Left forelimb (tissue), 1 donor: ENCODE results near the gene HMGB2.

ENCODE experiments used
- DNase-seq: peaks from one replicate; pipeline ENCODE4 v3.0.0-alpha.2; 2018; ENCODE audit warnings: low spot score

Gene HMGB2

DNA sequence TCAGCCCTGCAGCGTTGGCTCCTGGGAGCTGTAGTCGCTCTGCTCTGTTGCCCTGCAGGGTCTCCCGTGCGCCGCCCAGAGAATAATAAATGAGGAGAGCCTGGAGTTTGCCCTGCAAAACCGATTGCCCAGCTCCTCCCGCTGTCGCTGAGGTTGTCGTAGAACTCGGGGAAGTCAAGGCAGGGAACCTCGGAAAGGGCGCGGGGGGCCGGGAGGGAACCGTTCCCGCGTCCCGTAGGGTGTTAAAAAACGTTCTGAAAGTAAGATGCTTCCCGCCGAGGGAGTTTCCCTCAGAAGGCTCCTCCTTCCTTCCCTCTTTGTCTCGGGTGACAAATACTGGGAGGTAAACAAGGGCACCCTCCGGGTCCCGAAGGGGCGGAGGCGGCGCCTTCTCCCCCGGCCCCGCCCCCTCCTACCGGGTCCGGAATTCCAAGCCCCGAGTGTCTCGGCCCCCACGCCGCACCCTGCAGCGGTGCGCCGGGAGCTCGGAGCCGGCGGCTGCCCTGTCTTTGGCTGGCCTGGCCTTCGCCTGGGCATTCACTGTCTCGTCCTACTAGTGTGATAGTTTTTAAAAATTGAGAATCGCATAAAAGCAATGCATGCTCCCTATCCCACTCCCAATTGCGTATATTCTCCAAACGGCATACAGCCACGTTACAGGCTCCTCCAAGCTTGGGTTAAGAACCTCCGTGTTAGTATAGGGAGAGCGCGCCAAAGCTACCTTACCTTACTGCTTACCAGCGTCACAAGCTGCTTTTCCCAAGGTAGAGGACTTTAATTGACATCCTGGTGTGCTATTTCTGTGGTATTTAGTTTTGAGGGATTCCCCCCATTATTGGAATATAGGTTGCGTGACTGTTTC lies 964 bp upstream of the HMGB2 start:
- DNase-seq = peak; percentile 79

DNA sequence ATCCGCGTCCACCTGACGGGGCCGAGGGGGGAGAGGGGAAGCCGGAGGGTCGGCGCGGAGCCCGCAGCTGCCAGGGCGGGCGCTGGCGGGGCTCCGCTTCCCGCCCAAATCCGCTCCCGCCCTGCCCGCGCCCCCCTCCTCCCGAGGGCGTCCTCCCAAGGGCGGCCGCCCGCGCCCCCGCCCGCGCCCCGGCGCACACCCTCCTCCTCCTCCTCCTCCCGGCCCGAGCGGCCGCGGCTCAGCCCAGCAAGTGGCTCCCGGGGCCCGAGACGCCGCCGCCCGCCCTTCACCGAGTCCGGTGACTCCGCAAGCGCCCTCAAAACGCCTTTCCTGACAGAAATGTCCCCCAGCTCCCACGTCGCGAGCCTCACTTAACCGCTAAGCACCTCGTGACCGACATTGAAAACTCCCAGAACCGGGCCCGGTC lies 487 bp downstream of the HMGB2 start:
- peak; percentile 85 for DNase-seq

DNA sequence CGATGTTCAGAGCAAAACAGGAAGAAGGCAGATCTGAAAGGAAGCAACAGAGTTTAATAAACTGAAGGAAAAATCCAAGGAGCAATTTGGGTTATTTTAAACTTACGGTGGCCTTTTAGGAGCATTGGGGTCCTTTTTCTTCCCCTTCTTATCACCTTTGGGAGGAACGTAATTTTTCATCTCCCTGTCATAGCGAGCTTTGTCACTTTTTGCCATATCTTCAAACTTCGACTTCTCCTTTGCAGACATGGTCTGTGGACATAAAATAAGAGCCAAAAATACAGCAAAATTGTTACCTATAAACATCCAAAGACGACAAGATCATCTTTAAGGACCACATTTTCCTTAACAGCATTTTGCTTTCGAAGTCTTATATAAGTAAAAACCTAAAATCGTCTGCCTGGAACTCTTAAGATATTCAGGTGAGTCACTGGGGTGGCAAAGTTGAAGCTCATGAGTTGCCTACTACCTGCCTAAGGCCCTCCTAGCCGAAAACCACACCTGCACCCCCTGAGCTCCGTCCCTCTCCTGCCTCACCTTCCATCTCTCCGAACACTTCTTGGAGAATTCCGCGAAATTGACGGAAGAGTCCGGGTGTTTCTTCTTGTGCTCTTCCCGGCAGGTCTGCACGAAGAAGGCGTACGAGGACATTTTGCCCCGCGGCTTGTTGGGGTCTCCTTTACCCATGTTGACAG lies 1.0 kb downstream of the HMGB2 start:
- DNase-seq = no peak

DNA sequence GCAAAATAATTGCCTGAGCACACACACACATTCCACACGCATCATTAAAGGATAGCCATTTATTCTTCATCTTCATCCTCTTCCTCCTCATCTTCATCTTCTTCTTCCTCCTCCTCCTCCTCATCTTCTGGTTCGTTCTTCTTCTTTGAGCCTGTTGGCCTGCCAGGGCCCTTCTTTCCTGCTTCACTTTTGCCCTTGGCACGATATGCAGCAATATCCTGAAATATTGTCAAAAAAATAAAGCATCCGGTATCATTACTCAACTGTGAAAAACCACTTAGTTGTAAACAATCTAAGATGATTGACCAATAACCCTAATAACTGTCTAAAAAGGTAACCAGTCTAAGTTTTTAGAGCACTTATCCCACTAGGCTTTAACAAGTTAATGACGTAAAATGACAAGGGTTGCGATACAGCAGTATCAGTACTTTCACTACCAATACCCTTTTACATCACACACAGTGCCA lies 2.1 kb downstream of the HMGB2 start:
- no peak for DNase-seq

DNA sequence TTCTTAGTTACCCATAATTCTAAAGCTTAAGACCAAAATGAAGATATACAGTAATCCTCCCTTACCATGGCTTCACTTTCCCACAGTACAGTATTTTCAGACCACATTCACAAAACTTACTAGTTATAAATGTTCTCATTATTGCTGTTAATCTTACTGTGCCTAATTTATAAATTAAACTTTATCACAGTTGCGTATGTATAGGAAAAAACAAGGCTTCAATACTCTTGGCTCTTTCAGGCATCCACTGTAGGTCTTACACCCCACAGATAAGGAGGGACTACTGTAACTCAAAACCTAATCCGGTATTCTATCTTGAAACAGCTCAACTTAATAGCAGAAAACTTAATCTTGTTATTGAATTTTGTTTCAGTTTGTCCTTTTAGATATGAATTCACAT lies 3.6 kb downstream of the HMGB2 start:
- DNase-seq = no peak

DNA sequence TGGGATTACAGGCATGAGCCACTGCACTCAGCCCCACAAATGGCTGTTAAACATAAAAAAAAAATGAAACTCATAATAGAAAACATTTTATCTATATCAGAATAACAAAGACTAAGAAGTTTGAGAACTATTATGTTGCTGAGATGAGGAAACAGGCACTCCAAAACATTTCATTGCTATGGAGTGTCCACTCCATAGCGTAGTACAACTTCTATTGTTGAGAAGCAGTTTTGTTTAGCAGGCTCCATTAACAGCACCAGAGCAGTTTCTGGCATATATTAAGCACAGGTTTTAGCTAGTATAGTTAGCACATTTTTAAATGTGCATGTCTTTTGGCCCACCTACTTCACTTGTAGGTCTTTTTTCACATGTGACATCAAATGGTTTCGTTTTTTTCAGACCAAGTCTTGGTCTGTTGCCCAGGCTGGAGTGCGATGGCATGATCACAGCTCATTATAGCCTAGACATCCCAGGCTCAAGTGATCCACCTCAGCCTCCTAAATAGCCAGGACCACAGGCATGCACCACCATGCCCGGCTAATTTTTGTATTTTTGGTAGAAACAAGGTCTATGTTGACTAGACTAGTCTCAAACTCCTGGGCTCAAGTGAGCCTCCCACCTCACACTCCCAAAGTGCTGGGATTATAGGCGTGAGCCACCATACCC lies 5.8 kb downstream of the HMGB2 start:
- no peak for DNase-seq

DNA sequence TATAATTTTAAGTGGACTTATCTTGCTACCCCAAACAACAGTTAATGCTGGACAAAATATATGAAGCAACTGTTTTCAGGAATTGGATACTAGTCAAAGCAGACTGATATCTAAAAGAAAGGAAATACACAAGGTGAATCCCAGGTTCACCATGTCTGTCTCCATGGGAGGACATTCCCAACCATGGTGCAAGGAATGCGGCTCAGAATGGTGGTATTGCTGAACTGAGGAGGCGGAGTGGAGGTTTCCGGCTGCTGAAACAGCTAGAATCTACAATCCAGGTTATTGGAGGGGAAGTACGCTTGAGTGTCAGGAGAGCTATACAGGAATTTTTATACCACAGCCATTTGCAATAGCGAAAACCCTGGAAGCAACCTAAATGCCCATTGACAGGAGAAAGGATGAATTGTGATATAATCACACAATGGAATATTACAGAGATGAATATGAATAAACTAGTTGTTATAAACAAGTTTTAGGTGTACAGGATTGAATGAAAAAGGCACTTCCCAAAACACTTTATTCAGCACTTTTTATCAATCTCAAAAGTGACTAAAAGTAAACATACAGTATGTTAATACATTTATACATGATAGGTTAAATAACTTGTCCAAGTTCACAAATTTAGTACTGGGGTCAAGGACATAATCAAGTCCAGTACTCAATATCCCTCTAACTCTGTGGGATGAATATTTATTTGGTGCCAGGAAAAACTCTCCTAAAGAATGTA lies 9.0 kb downstream of the HMGB2 start:
- DNase-seq = no peak

DNA sequence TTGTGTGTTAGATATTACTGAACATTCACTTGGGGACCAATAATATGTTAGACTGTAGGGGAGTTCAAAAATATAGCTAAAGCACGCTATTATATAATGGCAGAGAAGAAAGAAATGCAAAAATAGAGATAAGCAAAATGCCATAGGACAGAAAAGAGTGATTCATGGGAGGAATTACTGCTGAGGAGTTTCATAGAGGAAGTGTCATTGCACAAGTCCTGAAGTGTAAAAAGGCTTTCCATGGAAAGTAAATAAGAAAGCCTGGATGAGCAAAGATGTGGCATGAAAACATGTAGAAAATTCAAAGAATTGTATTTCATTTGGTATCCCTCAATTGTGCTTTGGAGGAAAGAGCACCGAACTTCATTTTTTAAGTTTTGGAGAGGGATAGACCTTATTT lies 14.5 kb downstream of the HMGB2 start:
- no peak for DNase-seq

DNA sequence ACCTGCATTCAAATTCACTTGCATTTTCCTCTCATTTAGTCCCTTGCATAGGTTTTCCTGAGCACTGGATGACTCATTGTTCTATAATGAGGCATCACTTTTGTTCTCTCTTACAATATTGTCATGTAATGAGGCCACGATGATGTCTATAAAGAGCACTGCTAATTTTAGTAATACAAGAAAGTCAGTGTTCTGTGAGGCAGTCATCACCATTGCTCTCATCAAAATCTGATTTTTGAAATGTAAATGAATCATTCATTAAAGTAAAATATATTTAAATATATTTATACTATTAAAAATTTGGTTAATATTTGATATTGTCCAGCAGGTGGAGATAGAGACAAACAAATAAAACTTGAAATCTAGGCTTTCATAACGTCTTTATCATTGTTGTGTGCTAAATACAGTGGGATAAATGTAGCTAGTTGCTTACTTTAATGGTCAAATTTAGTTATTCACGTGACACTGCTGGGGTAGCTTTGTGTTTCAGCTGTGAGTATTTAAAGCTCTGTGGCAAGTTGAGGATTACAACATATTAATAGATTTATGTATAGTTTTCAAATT lies 15.4 kb downstream of the HMGB2 start:
- DNase-seq = no peak

DNA sequence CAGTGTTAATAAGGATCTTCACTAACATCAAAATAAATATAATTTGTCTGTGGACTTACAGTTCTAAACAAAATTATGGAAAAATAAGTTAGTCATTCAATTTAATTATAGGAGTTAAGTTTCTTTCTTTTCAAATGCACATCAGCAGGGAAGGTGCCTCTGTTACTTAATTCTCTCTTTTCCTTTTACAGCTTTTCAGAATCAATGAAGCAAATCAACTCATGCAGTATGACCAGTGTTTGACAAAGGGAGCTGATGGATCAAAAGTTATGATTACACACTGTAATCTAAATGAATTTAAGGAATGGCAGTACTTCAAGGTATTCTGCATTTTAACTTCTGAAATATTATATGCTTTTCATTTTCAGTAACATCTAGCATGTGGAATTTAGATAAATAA lies 15.9 kb downstream of the HMGB2 start:
- DNase-seq = no peak

DNA sequence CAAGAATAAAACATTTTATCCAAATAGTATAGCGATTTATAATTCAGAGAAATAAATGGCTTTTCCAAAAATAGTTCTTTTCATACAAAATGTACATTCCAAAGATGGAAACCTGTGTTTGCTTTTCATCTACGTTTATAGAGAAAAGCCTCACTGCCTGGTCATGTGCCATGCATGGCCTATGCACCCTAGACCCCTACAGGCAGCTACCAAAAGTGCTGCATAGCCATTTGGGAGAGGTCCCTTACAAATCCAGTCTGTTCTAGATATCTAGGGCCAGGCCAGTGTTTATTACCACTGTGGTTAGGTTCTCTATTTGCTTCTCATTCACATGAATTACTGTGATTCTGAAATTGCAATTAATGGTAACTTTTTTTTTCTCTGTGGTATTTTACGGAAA lies 17.2 kb downstream of the HMGB2 start:
- DNase-seq = no peak

DNA sequence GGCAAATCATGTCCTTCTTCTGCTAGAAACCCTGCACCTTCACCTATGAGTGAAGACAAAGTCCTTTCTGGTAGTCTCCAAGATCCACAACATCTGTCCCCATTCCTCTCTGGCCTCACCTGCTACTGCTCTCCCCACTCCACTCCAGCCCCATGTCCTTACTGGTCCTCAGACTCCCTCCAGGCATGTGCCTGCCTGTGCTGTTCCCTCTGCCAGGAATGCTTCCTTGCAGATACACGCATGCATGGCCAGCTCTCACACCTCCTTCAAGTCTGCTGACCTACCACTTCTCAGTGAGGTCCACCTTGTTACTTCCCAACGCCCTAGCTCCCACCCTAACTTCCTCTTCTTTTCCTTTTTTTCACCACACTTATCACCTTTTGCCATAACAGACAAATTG lies 18.1 kb downstream of the HMGB2 start:
- no peak for DNase-seq

DNA sequence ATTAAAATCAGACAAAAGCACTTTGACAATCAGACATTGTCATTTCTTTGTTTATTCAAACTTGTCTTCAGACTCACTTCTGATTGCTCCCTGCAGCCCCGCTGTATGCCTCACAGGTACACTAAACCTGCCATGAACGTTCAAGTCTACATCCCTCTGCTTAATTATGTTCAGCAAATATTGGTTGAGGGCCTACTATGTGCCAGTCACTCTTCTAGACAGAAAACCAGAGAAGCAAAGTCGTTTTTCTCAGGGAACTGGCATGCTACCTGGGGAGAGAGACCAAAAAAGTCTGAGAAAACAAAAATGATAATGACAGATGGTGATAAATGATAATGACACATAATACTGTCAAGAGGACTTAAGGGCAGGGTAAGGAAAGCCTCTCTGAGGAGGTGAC lies 19.4 kb downstream of the HMGB2 start:
- DNase-seq = no peak

DNA sequence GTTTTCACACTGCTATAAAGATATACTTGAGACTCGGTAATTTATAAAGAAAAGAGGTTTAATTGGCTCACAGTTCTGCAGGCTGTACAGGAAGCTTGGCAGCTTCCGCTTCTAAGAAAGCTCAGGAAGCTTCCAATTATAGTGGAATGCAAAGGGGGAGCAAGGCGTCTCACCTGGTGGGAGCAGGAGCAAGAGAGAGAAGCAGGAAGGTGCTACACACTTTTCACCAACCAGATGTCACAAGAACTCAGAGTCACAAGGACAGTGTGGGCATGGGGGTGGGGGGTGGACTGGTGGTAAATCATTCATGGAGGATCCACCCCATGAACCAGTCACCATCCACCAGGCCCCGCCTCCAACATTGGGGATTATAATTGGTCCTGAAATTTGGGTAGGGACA lies 22.8 kb downstream of the HMGB2 start:
- no peak for DNase-seq

DNA sequence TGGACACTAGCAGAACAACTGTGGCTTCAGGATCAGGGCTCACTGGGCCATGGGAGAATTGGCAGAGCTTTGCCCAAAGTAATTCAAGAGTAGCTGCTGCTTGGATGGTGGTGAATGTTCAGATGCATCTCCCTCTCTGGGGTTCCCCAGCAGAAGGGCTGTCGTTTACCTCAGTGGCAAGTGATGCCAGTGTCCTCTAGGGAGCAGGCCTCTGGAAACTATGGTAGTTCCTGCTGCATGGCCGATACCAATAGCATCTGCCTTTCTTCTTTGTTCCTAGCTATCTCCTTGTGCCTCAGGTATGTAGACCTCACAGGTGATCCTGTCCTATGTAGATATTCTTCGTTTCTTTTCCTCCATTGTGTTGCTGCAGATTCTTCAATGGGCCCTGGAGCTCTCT lies 26.4 kb downstream of the HMGB2 start:
- no peak for DNase-seq

DNA sequence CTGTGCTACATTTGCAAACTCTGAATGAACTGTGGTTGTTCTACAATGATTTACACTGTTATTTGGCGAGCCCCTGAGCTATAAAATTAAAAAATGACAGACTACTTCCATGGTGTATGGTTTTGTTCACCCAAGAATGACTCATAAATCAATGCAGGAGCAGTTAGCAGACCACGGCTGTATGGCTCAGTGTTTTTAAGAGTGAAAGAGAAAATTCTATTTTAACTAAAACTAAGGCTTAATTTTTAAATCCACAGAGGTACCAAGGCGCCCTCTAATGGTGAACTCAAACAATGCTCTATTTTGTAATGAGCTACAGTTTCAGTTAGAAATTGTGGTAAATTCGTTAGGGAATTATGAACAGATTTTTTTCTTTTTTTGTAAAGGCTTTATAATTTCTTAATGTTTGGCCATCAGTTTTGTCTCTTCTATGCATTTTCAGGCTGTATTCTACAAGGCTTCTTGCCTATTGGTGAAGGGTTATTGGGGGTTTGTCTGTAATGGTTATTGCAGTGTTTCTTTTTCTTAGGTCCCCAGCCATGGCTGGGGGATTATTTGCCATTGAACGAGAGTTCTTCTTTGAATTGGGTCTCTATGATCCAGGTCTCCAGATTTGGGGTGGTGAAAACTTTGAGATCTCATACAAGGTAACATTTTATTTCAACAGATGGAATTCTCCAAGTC lies 32.5 kb downstream of the HMGB2 start:
- DNase-seq = no peak

DNA sequence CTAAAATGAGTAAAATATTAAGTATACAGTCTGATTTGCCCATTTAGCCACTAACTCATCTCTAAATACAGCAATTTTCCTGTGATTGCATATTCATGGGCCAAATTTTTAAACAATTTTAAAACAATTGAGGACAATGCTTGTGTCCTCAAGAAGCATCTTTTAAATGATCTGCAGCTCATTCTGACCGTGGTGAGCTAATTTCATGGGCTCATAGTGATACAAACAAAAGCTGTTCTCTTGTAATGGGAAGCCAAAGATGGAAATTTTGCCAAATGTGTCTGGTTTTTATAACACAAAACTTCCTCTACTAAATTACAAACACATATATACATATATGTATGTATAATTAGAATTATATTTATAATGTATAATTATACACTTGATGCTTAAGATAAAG lies 39.7 kb downstream of the HMGB2 start:
- no peak for DNase-seq

DNA sequence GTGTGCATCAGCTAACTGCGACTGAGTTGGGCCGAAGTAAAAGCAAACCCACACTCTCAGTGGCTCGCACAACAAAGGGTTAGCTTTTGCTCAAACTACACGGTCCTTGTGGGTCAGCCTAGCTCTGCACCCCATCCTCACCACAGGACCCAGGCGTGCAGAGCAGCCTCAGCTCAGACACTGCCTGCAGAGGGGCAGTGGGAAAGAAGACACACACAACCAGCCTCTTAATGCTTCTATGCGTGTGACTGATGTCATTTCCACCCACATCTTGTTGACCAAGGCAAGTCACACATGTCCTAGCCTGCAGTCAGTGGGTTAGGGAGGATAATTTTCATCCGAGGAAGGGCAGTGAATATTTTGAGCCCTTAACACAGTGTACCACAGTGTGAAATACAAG lies 40.5 kb downstream of the HMGB2 start:
- no peak for DNase-seq

DNA sequence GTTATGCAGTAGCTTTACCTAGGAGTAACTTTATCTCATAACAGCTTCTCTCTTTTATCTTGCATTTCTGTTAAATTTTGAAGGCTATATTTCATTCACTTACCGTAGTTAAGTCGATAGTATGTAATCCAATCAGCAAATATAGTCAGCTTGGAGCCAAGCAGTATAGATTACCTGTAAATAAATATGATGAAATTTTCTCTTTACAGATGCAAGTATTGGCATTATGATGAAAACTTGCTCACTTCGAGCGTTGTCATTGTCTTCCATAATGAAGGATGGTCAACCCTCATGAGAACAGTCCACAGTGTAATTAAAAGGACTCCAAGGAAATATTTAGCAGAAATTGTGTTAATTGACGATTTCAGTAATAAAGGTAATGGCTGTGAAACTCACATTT lies 42.3 kb downstream of the HMGB2 start:
- DNase-seq = no peak

DNA sequence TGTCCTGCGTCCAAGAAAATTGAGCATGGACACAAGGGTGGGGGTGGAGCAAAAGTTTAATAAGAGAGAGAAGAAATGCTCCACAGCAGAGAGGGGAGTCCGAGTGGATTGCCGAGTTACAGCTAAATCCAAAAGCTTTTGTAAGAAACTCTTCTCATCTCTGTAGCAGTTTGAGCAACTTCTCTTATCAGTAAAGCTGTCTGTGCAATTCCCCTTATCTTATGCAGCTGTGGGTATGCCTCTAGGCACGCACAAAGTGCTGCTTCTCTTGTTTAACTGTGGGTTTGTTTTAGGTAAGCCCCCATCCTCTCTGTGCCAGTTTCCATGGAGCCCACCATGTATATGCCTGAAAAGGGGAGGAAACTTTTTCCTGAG lies 44.8 kb downstream of the HMGB2 start:
- no peak for DNase-seq

DNA sequence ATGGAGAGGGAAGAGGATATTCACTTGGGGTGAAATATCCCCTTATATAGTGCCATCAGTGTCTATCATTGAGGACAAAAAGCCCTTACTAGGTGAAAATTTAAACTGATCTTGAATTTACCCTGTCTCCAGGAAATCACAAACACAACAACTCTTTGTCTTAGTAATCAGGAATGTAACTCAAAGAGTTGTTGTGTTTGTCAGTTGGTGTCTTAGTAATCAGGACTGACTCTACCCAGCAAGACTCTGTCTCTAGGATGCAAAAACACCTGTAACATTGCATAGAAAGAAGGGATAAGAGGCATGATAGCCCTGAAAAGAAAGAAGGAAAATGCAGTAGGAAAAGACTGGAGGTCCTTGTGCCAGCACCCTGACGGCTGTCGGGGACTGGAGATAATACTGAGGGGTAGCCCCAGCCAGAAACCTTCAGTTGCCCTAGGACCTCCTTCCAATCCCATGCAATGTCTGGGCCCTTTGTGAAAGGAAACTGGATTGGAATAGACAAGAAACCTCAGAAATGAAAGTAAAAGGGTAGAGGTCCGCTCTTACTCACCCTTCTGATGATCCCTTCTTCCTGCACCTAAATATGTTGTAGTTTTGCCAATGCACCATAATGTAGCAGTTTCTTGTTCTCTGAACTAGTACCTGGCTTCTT lies 45.3 kb downstream of the HMGB2 start:
- DNase-seq = no peak
